ENCODE measurements around the gene MAP3K14. TPM values are rescaled to one million over a fixed set of nuclear protein-coding genes. Genes with fewer than 3 reads are reported as not detected.

Gene MAP3K14
- total and polyA plus RNA-seq, 2 experiments from 2014 or later: 2.3 to 3.0 TPM

DNA sequence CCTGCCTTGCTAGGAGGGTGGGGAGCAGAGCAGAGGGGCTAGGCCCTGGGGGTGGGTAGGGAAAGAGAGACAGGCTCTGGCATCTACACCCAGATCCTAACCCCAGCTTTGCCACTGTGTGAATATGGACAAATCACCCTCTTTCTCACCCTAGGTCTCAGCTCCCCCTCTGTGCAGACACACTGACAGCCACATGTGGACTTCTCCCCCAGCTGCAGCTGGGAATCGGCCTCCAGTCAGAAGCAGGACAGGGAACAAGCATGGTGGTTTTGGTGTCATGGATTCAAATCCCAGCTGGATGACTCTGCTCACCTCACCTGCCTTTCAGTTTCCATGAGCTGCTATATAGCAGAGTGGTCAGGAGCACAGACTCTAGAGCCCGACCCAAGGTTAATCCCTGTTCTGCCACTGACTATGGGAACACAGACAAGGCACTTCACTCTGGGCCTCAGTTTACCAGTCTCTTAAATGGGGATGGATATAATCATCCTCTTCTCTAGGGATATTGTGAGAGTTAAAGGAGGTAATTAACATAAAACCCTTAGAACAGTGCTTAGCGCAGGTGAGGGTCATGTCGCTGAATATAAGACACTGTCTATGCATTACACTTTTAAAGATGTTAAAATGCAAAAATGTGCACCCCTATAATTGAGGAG is 26.2 kb upstream of the MAP3K14 start:
- Histone ChIP-seq H3K4me1 (ENCODE audit: insufficient read depth) (peaks cover 5% of the 10 kb centered on the region), H3K4me3 (no peak overlapping the region), H3K36me3 (replicated peaks; ENCODE audit: insufficient read depth, low read depth) (no peaks in the 10 kb centered on the region), H3K27ac (no peak overlapping the region), H3K27me3 (no peaks in the 10 kb centered on the region), H3K79me2 (no peaks in the 10 kb centered on the region), H3K4me2 (no peak overlapping the region), H2AFZ (no peak overlapping the region), H4K20me1 (ENCODE audit: insufficient read depth, poor library complexity, severe bottlenecking) (no peaks in the 10 kb centered on the region), H3K9me2 (replicated peaks; ENCODE audit: insufficient read depth) (no peaks in the 10 kb centered on the region), H3K9me3 (ENCODE audit: low read depth) (no peaks in the 10 kb centered on the region)
- DNase-seq (ENCODE audit: low spot score): no peak
- no peak for TF ChIP-seq EZH2 (IDR thresholded peaks at IDR 0.05; ENCODE audit: borderline replicate concordance)
- no peak for TF ChIP-seq EZH2phosphoT487 (IDR thresholded peaks at IDR 0.05; ENCODE audit: low read depth, severe bottlenecking, unreplicated experiment)
- TF ChIP-seq, protein P1, sequence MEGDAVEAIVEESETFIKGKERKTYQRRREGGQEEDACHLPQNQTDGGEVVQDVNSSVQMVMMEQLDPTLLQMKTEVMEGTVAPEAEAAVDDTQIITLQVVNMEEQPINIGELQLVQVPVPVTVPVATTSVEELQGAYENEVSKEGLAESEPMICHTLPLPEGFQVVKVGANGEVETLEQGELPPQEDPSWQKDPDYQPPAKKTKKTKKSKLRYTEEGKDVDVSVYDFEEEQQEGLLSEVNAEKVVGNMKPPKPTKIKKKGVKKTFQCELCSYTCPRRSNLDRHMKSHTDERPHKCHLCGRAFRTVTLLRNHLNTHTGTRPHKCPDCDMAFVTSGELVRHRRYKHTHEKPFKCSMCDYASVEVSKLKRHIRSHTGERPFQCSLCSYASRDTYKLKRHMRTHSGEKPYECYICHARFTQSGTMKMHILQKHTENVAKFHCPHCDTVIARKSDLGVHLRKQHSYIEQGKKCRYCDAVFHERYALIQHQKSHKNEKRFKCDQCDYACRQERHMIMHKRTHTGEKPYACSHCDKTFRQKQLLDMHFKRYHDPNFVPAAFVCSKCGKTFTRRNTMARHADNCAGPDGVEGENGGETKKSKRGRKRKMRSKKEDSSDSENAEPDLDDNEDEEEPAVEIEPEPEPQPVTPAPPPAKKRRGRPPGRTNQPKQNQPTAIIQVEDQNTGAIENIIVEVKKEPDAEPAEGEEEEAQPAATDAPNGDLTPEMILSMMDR (IDR thresholded peaks at IDR 0.05; ENCODE audit: poor library complexity): no peak
- 95% methylated on average over 4 of the region's 4 CpGs for WGBS (ENCODE audit: low lambda C conversion rate, missing lambda C conversion rate)

- Histone ChIP-seq H3K4me3 (no peak overlapping the region), H3K9me3 (ENCODE audit: low read depth) (no peaks in the 10 kb centered on the region), H4K20me1 (ENCODE audit: insufficient read depth, poor library complexity, severe bottlenecking) (no peaks in the 10 kb centered on the region), H3K4me1 (ENCODE audit: insufficient read depth) (peaks cover 5% of the 10 kb centered on the region), H3K36me3 (replicated peaks; ENCODE audit: insufficient read depth, low read depth) (no peaks in the 10 kb centered on the region), H3K27me3 (no peaks in the 10 kb centered on the region), H2AFZ (no peak overlapping the region), H3K4me2 (no peak overlapping the region), H3K27ac (peak overlapping the region; percentile 53), H3K79me2 (no peaks in the 10 kb centered on the region), H3K9me2 (replicated peaks; ENCODE audit: insufficient read depth) (no peaks in the 10 kb centered on the region)
- DNase-seq (ENCODE audit: low spot score): no peak
- 95% methylated on average over 11 of the region's 11 CpGs for WGBS (ENCODE audit: low lambda C conversion rate, missing lambda C conversion rate)
- TF ChIP-seq EZH2 (IDR thresholded peaks at IDR 0.05; ENCODE audit: borderline replicate concordance) (no peak), EZH2phosphoT487 (IDR thresholded peaks at IDR 0.05; ENCODE audit: low read depth, severe bottlenecking, unreplicated experiment) (no peak)
- TF ChIP-seq, protein P1 (IDR thresholded peaks at IDR 0.05; ENCODE audit: poor library complexity): no peak
Measured at GRCh38 chr17:45342306-45342705, 25.5 kb upstream of the MAP3K14 start.

GRCh38 chr17:45341533-45342158 is 24.8 kb upstream of the MAP3K14 start:
- Histone ChIP-seq H2AFZ (no peak overlapping the region), H3K27ac (peak overlapping the region; percentile 53)

More at GRCh38 chr17:45341533-45342158, 24.8 kb upstream of the MAP3K14 start:
- peak overlapping the region; percentile 18 for H3K4me2 ChIP-seq
- TF ChIP-seq EZH2 (IDR thresholded peaks at IDR 0.05; ENCODE audit: borderline replicate concordance): no peak
- TF ChIP-seq, protein P1 (IDR thresholded peaks at IDR 0.05; ENCODE audit: poor library complexity): no peak
- no peak for TF ChIP-seq EZH2phosphoT487 (IDR thresholded peaks at IDR 0.05; ENCODE audit: low read depth, severe bottlenecking, unreplicated experiment)
- H3K9me3 ChIP-seq (ENCODE audit: low read depth): no peaks in the 10 kb centered on the region
- H3K79me2 ChIP-seq: no peaks in the 10 kb centered on the region
- no peaks in the 10 kb centered on the region for H4K20me1 ChIP-seq (ENCODE audit: insufficient read depth, poor library complexity, severe bottlenecking)
- H3K9me2 ChIP-seq (replicated peaks; ENCODE audit: insufficient read depth): no peaks in the 10 kb centered on the region
- no peak overlapping the region for H3K4me3 ChIP-seq
- no peaks in the 10 kb centered on the region for H3K27me3 ChIP-seq
- H3K36me3 ChIP-seq (replicated peaks; ENCODE audit: insufficient read depth, low read depth): no peaks in the 10 kb centered on the region
- WGBS (ENCODE audit: low lambda C conversion rate, missing lambda C conversion rate): 14% methylated on average over 14 of the region's 14 CpGs
- DNase-seq (ENCODE audit: low spot score): peak; percentile 73
- H3K4me1 ChIP-seq (ENCODE audit: insufficient read depth): peaks cover 5% of the 10 kb centered on the region
